Kidney (tissue), 14 donors: ENCODE data around the gene GKN2. TPM values are rescaled to one million over a fixed set of nuclear protein-coding genes. Genes with fewer than 3 reads are reported as not detected.

Source experiments
- DNase-seq, 5 donors: peaks; one replicate each; pipeline ENCODE4 v3.0.0-alpha.2; 2013 to 2020
- FAIRE-seq: peaks from 2 replicates; lab custom pipeline; 2012; peaks lifted over from hg19 to GRCh38; lab: Jason Lieb, UNC
- H3K27ac ChIP-seq, 2 donors: one replicate each; pipeline ENCODE4 v1.7.0; 2013; ENCODE audit warnings: low read depth in 2 of 2, low read length in 2 of 2, inconsistent platforms in 1 of 2
- H3K27me3 ChIP-seq: one replicate; pipeline ENCODE4 v1.7.1; 2013; ENCODE audit warnings: low read length, inconsistent platforms; ENCODE audit not compliant: control insufficient read depth, insufficient read depth
- H3K36me3 ChIP-seq, 3 donors: one replicate each; pipeline versions ENCODE4 v1.7.0 to v1.7.1; 2013; ENCODE audit warnings: low read length in 3 of 3, control low read depth in 1 of 3, inconsistent platforms in 1 of 3; ENCODE audit not compliant: insufficient read depth in 3 of 3, control insufficient read depth in 2 of 3
- H3K4me1 ChIP-seq, 3 donors: one replicate each; pipeline versions ENCODE4 v1.7.0 to v1.7.1; 2013; ENCODE audit warnings: low read length in 3 of 3, inconsistent platforms in 1 of 3, low read depth in 1 of 3; ENCODE audit not compliant: control insufficient read depth in 2 of 3, insufficient read depth in 2 of 3
- H3K4me3 ChIP-seq, 3 donors: one replicate each; pipeline versions ENCODE4 v1.7.0 to v1.8.1; 2013; ENCODE audit warnings: low read length in 3 of 3, control low read depth in 1 of 3, inconsistent platforms in 1 of 3
- H3K9ac ChIP-seq, 3 donors: one replicate each; pipeline versions ENCODE4 v1.7.0 to v1.7.1; 2013; ENCODE audit warnings: low read length in 3 of 3, control low read depth in 1 of 3, inconsistent platforms in 1 of 3
- H3K9me3 ChIP-seq, 3 donors: one replicate each; pipeline versions ENCODE4 v1.7.0 to v1.7.1; 2013; ENCODE audit warnings: low read length in 3 of 3, control low read depth in 1 of 3, inconsistent platforms in 1 of 3; ENCODE audit not compliant: control insufficient read depth in 2 of 3, insufficient read depth in 1 of 3
- CTCF ChIP-seq: IDR thresholded peaks from 3 replicates; pipeline ENCODE4 v1.5.1; 2012; ENCODE audit warnings: mild to moderate bottlenecking, moderate library complexity, borderline replicate concordance; ENCODE audit not compliant: insufficient read depth; ENCODE audit errors: extremely low read depth
- intact Hi-C: fragments of 100-400 bp; cut with DNase I; formaldehyde crosslinking; loops from one replicate; pipeline ENCODE4 v1.11.1; 2022
- polyA plus RNA-seq: library from polyadenylated mRNA; stranded (reverse); fragments of 350-450 nt; fragmentation: Illumina TruSeq; extraction: RNeasy Lipid Tissue Mini Kit (QIAGEN cat#74804); gene quantifications from one replicate; pipeline ENCODE4 v1.2.3, GENCODE V29; 2014; ENCODE audit warnings: low read depth, low replicate concordance; ENCODE audit not compliant: insufficient read depth
- total RNA-seq: library from RNA; stranded (reverse); fragmentation: NEBNext Ultra II Directional; extraction: Animal tissue kit (Norgen Biotek cat#: 25700); gene quantifications from one replicate; pipeline ENCODE4 v1.2.1, GENCODE V29; 2021
- donor health status: control.
- donor health status: control.
- donor health status: control.
- donor health status: control.
- donor health status: control.
- donor health status: DM: yes; HTN: yes; CAD: no.
- donor health status: Normal renal cell carcinoma (clear cell type).

The GKN2 gene
- total and polyA plus RNA-seq, 2 donors from 2014 or later = not detected

- DNase-seq (no peak), FAIRE-seq (no peak)
- no peaks in the 10 kb centered on the region for H3K27me3 ChIP-seq
- no peaks in the 10 kb centered on the region for H3K4me1 ChIP-seq
- H3K9ac ChIP-seq = no peak overlapping the region
- H3K27ac ChIP-seq = no peak overlapping the region
- no peak for TF ChIP-seq CTCF
- no peaks in the 10 kb centered on the region for H3K9me3 ChIP-seq
- H3K4me3 ChIP-seq = no peak overlapping the region
- intact Hi-C loops = no loop called here
- H3K36me3 ChIP-seq = no peaks in the 10 kb centered on the region
Measured at GRCh38 chr2:68992341-68992740, 39.6 kb upstream of the GKN2 start.

- H3K4me1 ChIP-seq = no peaks in the 10 kb centered on the region
- H3K27ac ChIP-seq = no peak overlapping the region
- H3K36me3 ChIP-seq = no peaks in the 10 kb centered on the region
- no peak overlapping the region for H3K9ac ChIP-seq
- no peak for FAIRE-seq
- H3K4me3 ChIP-seq = no peak overlapping the region
- DNase-seq = no peak
- intact Hi-C loops = no loop called here
- no peaks in the 10 kb centered on the region for H3K27me3 ChIP-seq
- TF ChIP-seq CTCF = no peak
- H3K9me3 ChIP-seq = no peaks in the 10 kb centered on the region
Measured at GRCh38 chr2:68989035-68989434, 36.3 kb upstream of the GKN2 start.

GRCh38 chr2:68987021-68987503 is 34.4 kb upstream of the GKN2 start:
- no peak overlapping the region for H3K27ac ChIP-seq
- H3K4me3 ChIP-seq = no peak overlapping the region
- H3K27me3 ChIP-seq = no peaks in the 10 kb centered on the region
- H3K9me3 ChIP-seq = no peaks in the 10 kb centered on the region
- no peak for TF ChIP-seq CTCF
- FAIRE-seq (no peak), DNase-seq (no peak)
- H3K9ac ChIP-seq = no peak overlapping the region
- intact Hi-C loops = no loop called here
- H3K4me1 ChIP-seq = no peaks in the 10 kb centered on the region
- H3K36me3 ChIP-seq = no peaks in the 10 kb centered on the region

- TF ChIP-seq CTCF = no peak
- DNase-seq (no peak), FAIRE-seq (no peak)
Measured at GRCh38 chr2:68980956-68981355, 28.3 kb upstream of the GKN2 start.

More at GRCh38 chr2:68980956-68981355, 28.3 kb upstream of the GKN2 start:
- H3K9ac ChIP-seq = no peak overlapping the region
- H3K4me1 ChIP-seq = no peaks in the 10 kb centered on the region
- intact Hi-C loops = no loop called here
- H3K27ac ChIP-seq = no peak overlapping the region
- no peaks in the 10 kb centered on the region for H3K27me3 ChIP-seq
- H3K9me3 ChIP-seq = no peaks in the 10 kb centered on the region
- no peak overlapping the region for H3K4me3 ChIP-seq
- no peaks in the 10 kb centered on the region for H3K36me3 ChIP-seq
